HG02970 (cell line): Measurements from ENCODE around the gene OR4A5.
"Not testable (repeated sequence)": the region's sequence is repeated elsewhere in the genome, so short reads cannot be mapped to it uniquely, and the experiment has no call there.

Experiments used
- ATAC-seq: cut with Tn5 transposase; IDR thresholded peaks from one replicate; pipeline ENCODE4 v1.9.1; 2021; ENCODE audit warnings: mild to moderate bottlenecking, moderate library complexity, moderate number of reproducible peaks; ENCODE audit not compliant: unreplicated experiment, low FRiP score

The OR4A5 gene, protein sequence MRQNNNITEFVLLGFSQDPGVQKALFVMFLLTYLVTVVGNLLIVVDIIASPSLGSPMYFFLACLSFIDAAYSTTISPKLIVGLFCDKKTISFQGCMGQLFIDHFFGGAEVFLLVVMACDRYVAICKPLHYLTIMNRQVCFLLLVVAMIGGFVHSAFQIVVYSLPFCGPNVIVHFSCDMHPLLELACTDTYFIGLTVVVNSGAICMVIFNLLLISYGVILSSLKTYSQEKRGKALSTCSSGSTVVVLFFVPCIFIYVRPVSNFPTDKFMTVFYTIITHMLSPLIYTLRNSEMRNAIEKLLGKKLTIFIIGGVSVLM

DNA sequence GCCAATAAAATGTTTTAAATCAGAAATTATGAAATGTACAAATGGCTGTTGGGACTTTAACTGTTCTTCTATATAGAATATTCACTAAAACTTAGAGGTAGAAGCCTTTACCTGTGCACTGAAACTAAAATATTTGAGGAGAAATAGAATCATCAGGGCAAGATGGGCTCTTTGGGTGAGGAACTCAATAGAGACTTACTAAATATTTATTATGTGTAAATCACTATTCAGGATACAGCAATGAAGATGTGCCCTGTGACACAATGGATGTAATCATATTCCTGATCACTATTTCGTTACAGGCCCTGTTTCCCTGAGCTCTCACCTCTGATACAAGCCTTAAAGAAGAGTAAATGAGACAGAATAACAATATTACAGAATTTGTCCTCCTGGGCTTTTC lies at the start of gene OR4A5:
TSS of gene OR4A5 (plus strand) at position 301 of the 400 bp plus-strand sequence. CDS start at position 354, 53 bp downstream.
- not testable (repeated sequence) for ATAC-seq

DNA sequence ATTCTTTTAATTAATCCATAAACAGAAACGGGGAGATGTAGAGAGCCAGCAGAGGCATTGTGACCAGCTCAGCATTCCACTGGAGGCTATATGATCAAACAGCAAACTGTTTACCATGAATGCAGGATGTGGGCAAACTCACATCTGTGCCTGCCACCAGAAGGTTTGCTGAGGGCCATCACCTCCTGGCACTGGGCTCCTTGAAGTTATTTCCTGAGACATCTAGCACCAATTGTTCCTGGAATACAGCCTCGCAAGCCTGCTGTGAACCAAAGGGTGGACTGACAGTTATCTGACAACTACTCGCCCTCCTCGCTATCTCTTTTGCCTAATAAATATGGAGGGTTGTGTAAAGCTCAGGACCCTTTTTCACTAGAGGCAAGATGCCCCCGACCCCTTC lies 13.5 kb downstream of the OR4A5 start:
- not testable (repeated sequence) for ATAC-seq
